Neural cell (in vitro differentiated cells): ENCODE results near the gene FBLN5. TPM values are rescaled to one million over a fixed set of nuclear protein-coding genes. Genes with fewer than 3 reads are reported as not detected.

ENCODE experiments used
- H2AFZ ChIP-seq: fragments of 200-600, 300-800 bp; sonication (generic), shearing (Covaris generic); 2 replicates; pipeline ENCODE4 v1.6.0; 2014; ENCODE audit warnings: low read depth, mild to moderate bottlenecking, antibody characterized with exemption, low read length, moderate library complexity
- H3F3A ChIP-seq: fragments of 200-600 bp; shearing (Covaris generic); 2 replicates; pipeline ENCODE4 v1.6.1; 2016; ENCODE audit warnings: mild to moderate bottlenecking, moderate library complexity, mixed read lengths, antibody characterized with exemption, low read length; ENCODE audit not compliant: insufficient read depth, poor library complexity, severe bottlenecking
- H3K27ac ChIP-seq: fragments of 200-600, 300-800 bp; sonication (generic), shearing (Covaris generic); 2 replicates; pipeline ENCODE4 v1.5.1; 2014; ENCODE audit warnings: mild to moderate bottlenecking, low read length, moderate library complexity
- H3K27me3 ChIP-seq: fragments of 300-800, 200-600 bp; sonication (generic), shearing (Covaris generic); 2 replicates; pipeline ENCODE4 v1.6.0; 2014; ENCODE audit warnings: mild to moderate bottlenecking, low read depth, low read length, moderate library complexity; ENCODE audit not compliant: insufficient read depth
- H3K36me3 ChIP-seq: fragments of 300-800, 200-600 bp; sonication (generic), shearing (Covaris generic); 2 replicates; pipeline ENCODE4 v1.5.1; 2014; ENCODE audit warnings: mild to moderate bottlenecking, antibody characterized with exemption, low read length, moderate library complexity; ENCODE audit not compliant: insufficient read depth
- H3K4me2 ChIP-seq: fragments of 300-800, 200-600 bp; sonication (generic), shearing (Covaris generic); 2 replicates; pipeline ENCODE4 v1.6.0; 2014; ENCODE audit warnings: mild to moderate bottlenecking, low read length
- H3K4me3 ChIP-seq: fragments of 300-800, 200-600 bp; sonication (generic), shearing (Covaris generic); 2 replicates; pipeline ENCODE4 v1.5.1; 2014; ENCODE audit warnings: mild to moderate bottlenecking, low read length, moderate library complexity
- H3K79me2 ChIP-seq: fragments of 200-600 bp; shearing (Covaris generic); replicated peaks from 2 replicates; pipeline ENCODE4 v1.6.0; 2014; ENCODE audit warnings: mild to moderate bottlenecking, low read length, moderate library complexity; ENCODE audit not compliant: insufficient read depth
- H3K9ac ChIP-seq: fragments of 300-800, 200-600 bp; sonication (generic), shearing (Covaris generic); 2 replicates; pipeline ENCODE4 v1.6.1; 2016; ENCODE audit warnings: mild to moderate bottlenecking, low read length, mixed read lengths
- H3K9me2 ChIP-seq: fragments of 200-600 bp; shearing (Covaris generic); 2 replicates; pipeline ENCODE4 v1.6.1; 2016; ENCODE audit warnings: mild to moderate bottlenecking, low read length, mixed read lengths; ENCODE audit not compliant: insufficient read depth
- H3K9me3 ChIP-seq: fragments of 200-600, 300-800 bp; sonication (generic), shearing (Covaris generic); 2 replicates; pipeline ENCODE4 v1.6.1; 2016; ENCODE audit warnings: mild to moderate bottlenecking, mixed run types, low read length, moderate library complexity, mixed read lengths
- H4K20me1 ChIP-seq: fragments of 200-600 bp; shearing (Covaris generic); 2 replicates; pipeline ENCODE4 v1.6.1; 2016; ENCODE audit warnings: mild to moderate bottlenecking, mixed run types; ENCODE audit not compliant: insufficient read depth
- EP300 ChIP-seq: fragments of 450-650 bp; conservative IDR thresholded peaks from 2 replicates; pipeline ENCODE4 v1.6.1; 2014; ENCODE audit warnings: antibody characterized with exemption, mild to moderate bottlenecking, moderate library complexity; ENCODE audit not compliant: poor library complexity, severe bottlenecking
- EZH2 ChIP-seq: fragments of 200-600, 300-800 bp; shearing (Covaris generic), sonication (generic); IDR thresholded peaks from 2 replicates; pipeline ENCODE4 v1.6.1; 2014; ENCODE audit warnings: antibody characterized with exemption, low read length, borderline replicate concordance, mild to moderate bottlenecking; ENCODE audit not compliant: insufficient read depth, poor library complexity, severe bottlenecking
- MXI1 ChIP-seq: fragments of 450-650 bp; conservative IDR thresholded peaks from 2 replicates; pipeline ENCODE4 v1.6.1; 2014; ENCODE audit warnings: antibody characterized with exemption, mild to moderate bottlenecking; ENCODE audit not compliant: poor library complexity, severe bottlenecking
- POLR2AphosphoS5 ChIP-seq: IDR thresholded peaks from 2 replicates; pipeline ENCODE4 v1.6.1; 2012
- RAD21 ChIP-seq: fragments of 450-650 bp; conservative IDR thresholded peaks from 2 replicates; pipeline ENCODE4 v1.6.1; 2014; ENCODE audit warnings: antibody characterized with exemption, mild to moderate bottlenecking, moderate library complexity
- SMC3 ChIP-seq: fragments of 450-650 bp; conservative IDR thresholded peaks from 2 replicates; pipeline ENCODE4 v1.6.1; 2014; ENCODE audit warnings: antibody characterized with exemption, mild to moderate bottlenecking, moderate library complexity; ENCODE audit not compliant: poor library complexity
- TAF1 ChIP-seq: IDR thresholded peaks from 2 replicates; pipeline ENCODE4 v1.6.1; 2012; ENCODE audit warnings: low read depth
- polyA plus RNA-seq: library from polyadenylated mRNA; depleted of rRNA; stranded (reverse); fragments of >200 nt; gene quantifications from 2 replicates; pipeline ENCODE4 v1.2.3, GENCODE V29; 2014
- TF ChIP-seq, protein P1 (sequence below): IDR thresholded peaks from 2 replicates; pipeline ENCODE4 v1.6.1; 2012; ENCODE audit warnings: borderline replicate concordance
- TF ChIP-seq, protein P2 (sequence below): fragments of 450-650 bp; IDR thresholded peaks from 2 replicates; pipeline ENCODE4 v1.5.1; 2014; ENCODE audit warnings: antibody characterized with exemption, mild to moderate bottlenecking, moderate library complexity; ENCODE audit not compliant: poor library complexity, severe bottlenecking

Gene FBLN5
- polyA plus RNA-seq, 1 donor from 2014 or later: 1.5 TPM

DNA sequence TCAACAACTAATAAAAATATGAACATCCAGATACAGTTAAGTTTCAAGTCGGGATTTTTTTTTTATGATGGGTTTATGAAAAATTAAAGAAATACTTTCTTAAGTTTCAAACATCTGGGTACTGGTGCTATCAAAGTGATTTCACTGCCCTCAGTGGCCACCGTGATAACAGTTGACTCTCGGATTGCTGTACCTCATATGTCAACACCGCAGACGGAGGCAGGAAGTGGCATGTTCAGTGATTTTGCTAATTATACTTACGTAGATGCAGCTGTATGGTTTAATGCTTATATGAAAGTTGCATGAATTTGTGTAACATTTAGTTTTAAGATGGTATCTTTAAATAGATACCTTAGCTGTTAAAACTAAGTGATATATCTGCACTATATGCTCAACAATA lies 20.8 kb upstream of the FBLN5 start:
- Histone ChIP-seq H2AFZ (no peak overlapping the region), H3K27ac (no peak overlapping the region), H3K9me3 (no peaks in the 10 kb centered on the region), H3K36me3 (peaks cover 3% of the 10 kb centered on the region), H3K79me2 (no peaks in the 10 kb centered on the region), H3K9me2 (no peaks in the 10 kb centered on the region), H3F3A (no peaks in the 10 kb centered on the region), H3K9ac (no peak overlapping the region), H3K4me2 (no peak overlapping the region), H3K27me3 (no peaks in the 10 kb centered on the region), H4K20me1 (no peaks in the 10 kb centered on the region), H3K4me3 (no peak overlapping the region)
- no peak for TF ChIP-seq POLR2AphosphoS5
- no peak for TF ChIP-seq RAD21
- TF ChIP-seq EP300: no peak
- no peak for TF ChIP-seq TAF1
- TF ChIP-seq, protein P1, sequence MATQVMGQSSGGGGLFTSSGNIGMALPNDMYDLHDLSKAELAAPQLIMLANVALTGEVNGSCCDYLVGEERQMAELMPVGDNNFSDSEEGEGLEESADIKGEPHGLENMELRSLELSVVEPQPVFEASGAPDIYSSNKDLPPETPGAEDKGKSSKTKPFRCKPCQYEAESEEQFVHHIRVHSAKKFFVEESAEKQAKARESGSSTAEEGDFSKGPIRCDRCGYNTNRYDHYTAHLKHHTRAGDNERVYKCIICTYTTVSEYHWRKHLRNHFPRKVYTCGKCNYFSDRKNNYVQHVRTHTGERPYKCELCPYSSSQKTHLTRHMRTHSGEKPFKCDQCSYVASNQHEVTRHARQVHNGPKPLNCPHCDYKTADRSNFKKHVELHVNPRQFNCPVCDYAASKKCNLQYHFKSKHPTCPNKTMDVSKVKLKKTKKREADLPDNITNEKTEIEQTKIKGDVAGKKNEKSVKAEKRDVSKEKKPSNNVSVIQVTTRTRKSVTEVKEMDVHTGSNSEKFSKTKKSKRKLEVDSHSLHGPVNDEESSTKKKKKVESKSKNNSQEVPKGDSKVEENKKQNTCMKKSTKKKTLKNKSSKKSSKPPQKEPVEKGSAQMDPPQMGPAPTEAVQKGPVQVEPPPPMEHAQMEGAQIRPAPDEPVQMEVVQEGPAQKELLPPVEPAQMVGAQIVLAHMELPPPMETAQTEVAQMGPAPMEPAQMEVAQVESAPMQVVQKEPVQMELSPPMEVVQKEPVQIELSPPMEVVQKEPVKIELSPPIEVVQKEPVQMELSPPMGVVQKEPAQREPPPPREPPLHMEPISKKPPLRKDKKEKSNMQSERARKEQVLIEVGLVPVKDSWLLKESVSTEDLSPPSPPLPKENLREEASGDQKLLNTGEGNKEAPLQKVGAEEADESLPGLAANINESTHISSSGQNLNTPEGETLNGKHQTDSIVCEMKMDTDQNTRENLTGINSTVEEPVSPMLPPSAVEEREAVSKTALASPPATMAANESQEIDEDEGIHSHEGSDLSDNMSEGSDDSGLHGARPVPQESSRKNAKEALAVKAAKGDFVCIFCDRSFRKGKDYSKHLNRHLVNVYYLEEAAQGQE: no peak
- TF ChIP-seq MXI1: no peak
- TF ChIP-seq SMC3: no peak
- TF ChIP-seq EZH2: no peak
- TF ChIP-seq, protein P2, sequence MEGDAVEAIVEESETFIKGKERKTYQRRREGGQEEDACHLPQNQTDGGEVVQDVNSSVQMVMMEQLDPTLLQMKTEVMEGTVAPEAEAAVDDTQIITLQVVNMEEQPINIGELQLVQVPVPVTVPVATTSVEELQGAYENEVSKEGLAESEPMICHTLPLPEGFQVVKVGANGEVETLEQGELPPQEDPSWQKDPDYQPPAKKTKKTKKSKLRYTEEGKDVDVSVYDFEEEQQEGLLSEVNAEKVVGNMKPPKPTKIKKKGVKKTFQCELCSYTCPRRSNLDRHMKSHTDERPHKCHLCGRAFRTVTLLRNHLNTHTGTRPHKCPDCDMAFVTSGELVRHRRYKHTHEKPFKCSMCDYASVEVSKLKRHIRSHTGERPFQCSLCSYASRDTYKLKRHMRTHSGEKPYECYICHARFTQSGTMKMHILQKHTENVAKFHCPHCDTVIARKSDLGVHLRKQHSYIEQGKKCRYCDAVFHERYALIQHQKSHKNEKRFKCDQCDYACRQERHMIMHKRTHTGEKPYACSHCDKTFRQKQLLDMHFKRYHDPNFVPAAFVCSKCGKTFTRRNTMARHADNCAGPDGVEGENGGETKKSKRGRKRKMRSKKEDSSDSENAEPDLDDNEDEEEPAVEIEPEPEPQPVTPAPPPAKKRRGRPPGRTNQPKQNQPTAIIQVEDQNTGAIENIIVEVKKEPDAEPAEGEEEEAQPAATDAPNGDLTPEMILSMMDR: no peak

DNA sequence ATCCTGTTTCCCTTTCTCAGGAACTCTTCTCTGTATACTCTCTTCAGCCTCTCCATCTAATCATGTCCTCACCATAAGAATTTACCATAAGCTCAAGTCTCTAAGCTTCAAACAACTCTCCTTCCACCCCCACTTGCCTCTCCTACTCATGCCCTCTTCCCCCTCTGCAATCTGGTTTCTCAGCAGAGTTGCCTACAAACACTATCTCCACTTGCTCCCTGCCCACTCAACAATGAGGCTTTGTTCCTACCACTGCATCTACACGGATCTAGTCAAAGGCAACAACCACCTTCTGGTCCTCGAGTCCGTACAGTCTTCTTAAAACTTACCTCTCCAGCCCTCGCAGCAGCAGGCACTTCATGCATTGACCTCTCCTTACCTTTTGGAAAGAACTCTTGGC lies 17.2 kb upstream of the FBLN5 start:
- no peak overlapping the region for H3K4me3 ChIP-seq
- no peaks in the 10 kb centered on the region for H3K79me2 ChIP-seq
- H2AFZ ChIP-seq: no peak overlapping the region
- H3K9ac ChIP-seq: no peak overlapping the region
- peaks cover 3% of the 10 kb centered on the region for H3K36me3 ChIP-seq
- no peaks in the 10 kb centered on the region for H3K9me3 ChIP-seq
- no peaks in the 10 kb centered on the region for H3F3A ChIP-seq
- no peak overlapping the region for H3K4me2 ChIP-seq
- H3K27me3 ChIP-seq: no peaks in the 10 kb centered on the region
- TF ChIP-seq EP300 (no peak), TAF1 (no peak), SMC3 (no peak), RAD21 (no peak), EZH2 (no peak), MXI1 (no peak), POLR2AphosphoS5 (no peak)
- TF ChIP-seq, protein P1: no peak
- TF ChIP-seq, protein P2: no peak
- no peaks in the 10 kb centered on the region for H4K20me1 ChIP-seq
- no peaks in the 10 kb centered on the region for H3K9me2 ChIP-seq
- no peak overlapping the region for H3K27ac ChIP-seq
